Hepatocyte (in vitro differentiated cells): ENCODE measurements around the gene SPSB1. TPM values are rescaled to one million over a fixed set of nuclear protein-coding genes. Genes with fewer than 3 reads are reported as not detected.
A peak's percentile ranks its signal among the peaks of the same experiment; 100 is the strongest.

Experiments
- DNase-seq: peaks from one replicate; pipeline ENCODE4 v3.0.0-alpha.2; 2016; ENCODE audit warnings: low spot score
- H2AFZ ChIP-seq: fragments of 200-600 bp; sonication (generic); 2 replicates; pipeline ENCODE4 v1.6.0; 2016; ENCODE audit warnings: antibody characterized with exemption, mild to moderate bottlenecking
- H3K27ac ChIP-seq: fragments of 200-600 bp; sonication (generic); 2 replicates; pipeline ENCODE4 v1.5.1; 2016; ENCODE audit warnings: mild to moderate bottlenecking
- H3K27me3 ChIP-seq: fragments of 200-600 bp; sonication (generic); 2 replicates; pipeline ENCODE4 v1.6.1; 2016
- H3K36me3 ChIP-seq: fragments of 200-600 bp; sonication (generic); replicated peaks from 2 replicates; pipeline ENCODE4 v1.5.1; 2016; ENCODE audit warnings: low read depth; ENCODE audit not compliant: insufficient read depth
- H3K4me1 ChIP-seq: fragments of 200-600 bp; sonication (generic); 2 replicates; pipeline ENCODE4 v1.5.1; 2016; ENCODE audit warnings: mild to moderate bottlenecking, moderate library complexity; ENCODE audit not compliant: insufficient read depth
- H3K4me2 ChIP-seq: fragments of 200-600 bp; sonication (generic); 2 replicates; pipeline ENCODE4 v1.6.0; 2016
- H3K4me3 ChIP-seq: fragments of 200-600 bp; sonication (generic); 2 replicates; pipeline ENCODE4 v1.5.1; 2016; ENCODE audit warnings: mild to moderate bottlenecking
- H3K79me2 ChIP-seq: fragments of 200-600 bp; sonication (generic); 2 replicates; pipeline ENCODE4 v1.6.0; 2017; ENCODE audit warnings: mild to moderate bottlenecking
- H3K9me2 ChIP-seq: fragments of 200-600 bp; sonication (generic); replicated peaks from 2 replicates; pipeline ENCODE4 v1.6.0; 2017; ENCODE audit warnings: mild to moderate bottlenecking; ENCODE audit not compliant: insufficient read depth
- H3K9me3 ChIP-seq: fragments of 200-600 bp; sonication (generic); 2 replicates; pipeline ENCODE4 v1.5.1; 2016; ENCODE audit warnings: low read depth, mild to moderate bottlenecking
- H4K20me1 ChIP-seq: fragments of 200-600 bp; sonication (generic); 2 replicates; pipeline ENCODE4 v1.6.0; 2016; ENCODE audit warnings: mild to moderate bottlenecking; ENCODE audit not compliant: insufficient read depth, poor library complexity, severe bottlenecking
- CTCF ChIP-seq: fragments of 200-600 bp; sonication (generic); IDR thresholded peaks from 2 replicates; pipeline ENCODE4 v1.5.1; 2016; ENCODE audit warnings: antibody characterized with exemption, mild to moderate bottlenecking; ENCODE audit not compliant: poor library complexity
- EZH2 ChIP-seq: fragments of 200-600 bp; sonication (generic); IDR thresholded peaks from 2 replicates; pipeline ENCODE4 v1.6.1; 2016; ENCODE audit warnings: antibody characterized with exemption, mild to moderate bottlenecking, borderline replicate concordance
- EZH2phosphoT487 ChIP-seq: fragments of 200-600 bp; sonication (generic); IDR thresholded peaks from one replicate; pipeline ENCODE4 v1.6.1; 2018; ENCODE audit warnings: antibody characterized with exemption, mild to moderate bottlenecking, low read depth, moderate library complexity; ENCODE audit not compliant: unreplicated experiment, severe bottlenecking
- WGBS: methylation state at CpG from one replicate; pipeline ENCODE4 v1.1.6; 2016; ENCODE audit warnings: low lambda C conversion rate; ENCODE audit errors: missing lambda C conversion rate; 5-methylcytosine and 5-hydroxymethylcytosine counted together
- polyA plus RNA-seq: library from polyadenylated mRNA; unstranded; fragments of >200 nt; fragmentation: Nextera tagmentation; extraction: Ambion mirVana; gene quantifications from 2 replicates; pipeline ENCODE4 v1.2.1, GENCODE V29; 2016
- total RNA-seq: library from RNA; depleted of rRNA; stranded (reverse); fragments of >200 nt; gene quantifications from 2 replicates; pipeline ENCODE4 v1.2.3, GENCODE V29; 2014

SPSB1 gene
- total and polyA plus RNA-seq, 2 experiments from 2014 or later = 61.3 to 102 TPM

DNA sequence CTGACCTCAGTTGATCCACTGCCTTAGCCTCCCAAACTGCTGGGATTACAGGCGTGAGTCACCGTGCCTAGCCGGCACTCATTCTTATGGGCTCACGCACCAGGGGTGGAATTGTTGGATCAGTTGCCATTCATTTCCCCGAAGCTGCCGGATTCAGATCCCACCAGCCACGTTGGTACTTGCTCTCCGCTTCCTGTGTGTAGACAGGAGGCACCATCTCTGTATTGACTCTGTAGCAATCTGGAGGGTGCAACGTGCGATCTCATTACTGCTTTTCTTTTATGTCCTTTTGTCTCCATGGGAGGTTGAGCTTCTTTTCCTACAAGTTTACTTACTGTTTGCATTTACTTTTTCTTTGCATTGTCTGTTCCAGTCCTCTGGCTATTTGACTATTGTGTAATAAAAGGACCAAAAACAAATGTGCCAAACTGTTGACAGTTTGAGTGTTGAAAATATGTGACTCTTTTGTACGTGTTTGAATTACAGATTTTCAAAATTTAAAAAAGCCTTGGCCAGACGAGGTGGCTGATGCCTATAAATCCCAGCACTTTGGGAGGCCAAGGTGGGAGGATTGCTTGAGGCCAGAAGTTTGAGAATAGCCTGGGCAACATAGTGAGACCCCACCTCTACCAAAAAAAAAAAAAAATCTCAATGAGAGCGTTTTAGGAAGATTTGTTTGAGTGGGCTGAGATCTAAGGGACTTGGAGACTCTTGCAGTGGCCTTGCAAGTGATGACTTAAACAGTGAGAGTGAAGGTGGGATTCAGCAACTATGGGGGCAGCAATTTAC lies 39.1 kb downstream of the SPSB1 start:
- Histone ChIP-seq H2AFZ (no peak overlapping the region), H3K27ac (peak overlapping the region; percentile 39), H3K9me2 (no peaks in the 10 kb centered on the region), H3K4me2 (no peak overlapping the region), H3K79me2 (peaks cover 96% of the 10 kb centered on the region), H3K4me3 (no peak overlapping the region), H3K36me3 (no peaks in the 10 kb centered on the region), H4K20me1 (peaks cover 64% of the 10 kb centered on the region), H3K27me3 (no peaks in the 10 kb centered on the region), H3K9me3 (no peaks in the 10 kb centered on the region), H3K4me1 (peaks cover 17% of the 10 kb centered on the region)
- no peak for DNase-seq
- 83% methylated on average over 13 of the region's 13 CpGs for WGBS
- no peak for TF ChIP-seq EZH2
- TF ChIP-seq CTCF = no peak
- no peak for TF ChIP-seq EZH2phosphoT487

- Histone ChIP-seq H3K4me3 (no peak overlapping the region), H3K9me2 (no peaks in the 10 kb centered on the region), H3K36me3 (no peaks in the 10 kb centered on the region), H4K20me1 (peaks cover 64% of the 10 kb centered on the region), H3K27me3 (no peaks in the 10 kb centered on the region), H3K4me1 (peaks cover 9% of the 10 kb centered on the region), H3K27ac (no peak overlapping the region), H3K9me3 (no peaks in the 10 kb centered on the region), H3K4me2 (no peak overlapping the region), H2AFZ (no peak overlapping the region), H3K79me2 (peaks cover 96% of the 10 kb centered on the region)
- TF ChIP-seq EZH2 = no peak
- no peak for TF ChIP-seq CTCF
- TF ChIP-seq EZH2phosphoT487 = no peak
- WGBS = 97% methylated on average over 12 of the region's 12 CpGs
- DNase-seq = no peak
Measured at GRCh38 chr1:9332513-9333143, 39.9 kb downstream of the SPSB1 start.

DNA sequence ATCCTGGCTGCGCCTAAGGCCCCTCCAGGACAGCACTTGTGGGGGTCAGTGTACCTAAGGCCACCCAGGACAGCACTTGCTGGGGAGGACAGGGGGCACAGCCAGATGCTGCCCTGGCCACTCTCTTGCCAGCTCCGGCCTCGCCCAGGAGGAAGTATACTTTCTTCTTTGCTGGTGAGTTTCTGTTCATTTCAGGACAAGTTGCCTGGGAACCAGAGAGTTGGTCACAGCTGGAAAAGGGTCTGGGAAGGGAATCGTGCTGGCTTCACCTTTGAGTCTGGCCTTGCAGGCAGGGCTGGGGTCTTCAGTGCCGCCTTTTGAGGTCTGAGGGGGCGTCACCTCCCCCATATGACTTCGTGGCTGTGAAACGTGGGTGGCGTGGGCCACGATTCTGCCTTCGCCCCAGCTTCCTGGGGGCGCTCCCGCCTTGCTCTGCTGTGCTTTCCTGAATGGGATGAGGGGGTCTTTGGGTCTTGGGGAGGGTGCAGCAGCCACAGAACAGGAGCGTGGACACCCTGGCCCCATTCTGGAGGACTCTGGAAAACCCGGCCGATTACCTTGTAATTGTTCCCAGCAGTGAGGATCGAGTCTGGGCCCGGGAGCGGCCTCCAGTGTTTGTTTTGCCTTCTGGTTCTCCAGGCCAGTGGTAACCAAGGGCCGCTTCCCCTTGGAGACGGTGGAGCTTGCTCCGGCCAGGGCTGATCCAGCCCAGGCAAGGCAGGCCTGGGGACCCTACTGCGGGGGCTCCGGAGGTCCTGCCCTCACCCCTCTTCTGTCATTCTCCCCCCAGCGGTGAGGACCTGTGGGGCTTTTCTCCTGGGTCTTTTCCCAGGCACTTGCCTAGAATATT lies 45.9 kb downstream of the SPSB1 start:
- Histone ChIP-seq H4K20me1 (peaks cover 67% of the 10 kb centered on the region), H3K4me3 (no peak overlapping the region), H2AFZ (no peak overlapping the region), H3K36me3 (no peaks in the 10 kb centered on the region), H3K4me2 (peak overlapping the region; percentile 51), H3K27ac (peak overlapping the region; percentile 61), H3K4me1 (peaks cover 22% of the 10 kb centered on the region), H3K9me3 (no peaks in the 10 kb centered on the region), H3K27me3 (no peaks in the 10 kb centered on the region), H3K9me2 (no peaks in the 10 kb centered on the region), H3K79me2 (peaks cover 99% of the 10 kb centered on the region)
- no peak for TF ChIP-seq CTCF
- no peak for TF ChIP-seq EZH2
- no peak for TF ChIP-seq EZH2phosphoT487
- WGBS = 62% methylated on average over 25 of the region's 25 CpGs
- peak; percentile 58 for DNase-seq
